ENCODE results near the gene UBXN11.

The UBXN11 gene

DNA sequence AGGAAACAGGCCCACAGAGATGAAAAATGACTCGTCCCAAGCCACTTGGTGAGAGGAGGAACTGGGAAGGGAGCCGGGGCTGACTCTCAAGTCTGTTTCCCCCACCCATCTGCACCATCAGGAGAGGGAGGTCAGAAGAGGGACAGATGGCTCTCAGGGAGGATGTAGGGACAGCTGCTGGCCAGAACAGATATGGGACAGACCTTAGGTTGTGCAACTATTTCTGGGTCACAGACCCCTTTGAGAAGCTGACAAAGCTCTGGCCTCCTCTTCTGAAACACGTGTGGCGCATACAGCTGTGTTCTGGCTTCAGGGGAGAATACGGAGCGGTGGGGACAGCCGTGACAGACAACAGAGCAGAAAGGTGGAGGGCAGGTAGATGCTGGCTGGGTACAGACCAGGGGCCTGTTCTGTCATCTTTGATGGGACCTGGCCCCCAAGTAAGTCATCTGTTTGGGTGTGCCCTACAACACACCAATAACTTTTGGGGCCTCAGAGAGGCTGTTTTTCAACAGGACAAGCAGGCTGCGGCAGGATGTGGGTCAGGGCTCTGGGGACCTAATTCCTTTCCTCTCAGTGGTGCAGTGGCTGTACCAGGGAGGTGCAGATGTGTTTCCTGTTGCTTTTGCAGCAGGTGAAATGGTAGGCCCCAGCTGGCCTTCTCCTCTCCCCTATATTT lies 19.3 kb downstream of the UBXN11 start:
- TF ChIP-seq TAF1 (IDR thresholded peaks at IDR 0.05; ENCODE audit: low read depth) (no peak), EGR1 (IDR thresholded peaks at IDR 0.05) (no peak), TEAD4 (IDR thresholded peaks at IDR 0.05) (no peak), RAD21 (IDR thresholded peaks at IDR 0.05; ENCODE audit: low read depth) (no peak), EP300 (IDR thresholded peaks at IDR 0.05; ENCODE audit: borderline replicate concordance) (no peak), ZBTB7A (IDR thresholded peaks at IDR 0.05; ENCODE audit: low read depth) (no peak), FOXM1 (IDR thresholded peaks at IDR 0.05; ENCODE audit: borderline replicate concordance, low read depth) (no peak)
- TF ChIP-seq, protein P1, sequence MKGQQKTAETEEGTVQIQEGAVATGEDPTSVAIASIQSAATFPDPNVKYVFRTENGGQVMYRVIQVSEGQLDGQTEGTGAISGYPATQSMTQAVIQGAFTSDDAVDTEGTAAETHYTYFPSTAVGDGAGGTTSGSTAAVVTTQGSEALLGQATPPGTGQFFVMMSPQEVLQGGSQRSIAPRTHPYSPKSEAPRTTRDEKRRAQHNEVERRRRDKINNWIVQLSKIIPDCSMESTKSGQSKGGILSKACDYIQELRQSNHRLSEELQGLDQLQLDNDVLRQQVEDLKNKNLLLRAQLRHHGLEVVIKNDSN (IDR thresholded peaks at IDR 0.05), result no peak

DNA sequence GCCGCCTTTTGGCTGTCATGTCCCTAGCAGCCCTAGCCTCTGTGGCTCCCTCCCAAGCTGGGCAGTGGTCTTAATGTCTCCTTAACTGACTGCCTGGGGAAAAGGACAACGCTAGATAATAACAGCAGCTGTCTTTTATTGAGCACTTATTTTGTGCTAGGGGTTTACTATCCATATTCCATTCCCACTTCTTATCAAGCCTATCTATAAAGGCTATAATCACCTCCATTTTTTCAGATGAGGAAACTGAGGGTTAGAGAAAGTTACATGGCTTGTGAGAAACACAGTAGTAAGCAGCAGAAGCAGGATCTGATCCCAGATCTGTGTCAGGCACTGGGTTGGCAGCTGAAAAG lies 20.4 kb downstream of the UBXN11 start:
- TF ChIP-seq TEAD4 (IDR thresholded peaks at IDR 0.05) (no peak), EP300 (IDR thresholded peaks at IDR 0.05; ENCODE audit: borderline replicate concordance) (no peak), NFIC (IDR thresholded peaks at IDR 0.05) (no peak)

DNA sequence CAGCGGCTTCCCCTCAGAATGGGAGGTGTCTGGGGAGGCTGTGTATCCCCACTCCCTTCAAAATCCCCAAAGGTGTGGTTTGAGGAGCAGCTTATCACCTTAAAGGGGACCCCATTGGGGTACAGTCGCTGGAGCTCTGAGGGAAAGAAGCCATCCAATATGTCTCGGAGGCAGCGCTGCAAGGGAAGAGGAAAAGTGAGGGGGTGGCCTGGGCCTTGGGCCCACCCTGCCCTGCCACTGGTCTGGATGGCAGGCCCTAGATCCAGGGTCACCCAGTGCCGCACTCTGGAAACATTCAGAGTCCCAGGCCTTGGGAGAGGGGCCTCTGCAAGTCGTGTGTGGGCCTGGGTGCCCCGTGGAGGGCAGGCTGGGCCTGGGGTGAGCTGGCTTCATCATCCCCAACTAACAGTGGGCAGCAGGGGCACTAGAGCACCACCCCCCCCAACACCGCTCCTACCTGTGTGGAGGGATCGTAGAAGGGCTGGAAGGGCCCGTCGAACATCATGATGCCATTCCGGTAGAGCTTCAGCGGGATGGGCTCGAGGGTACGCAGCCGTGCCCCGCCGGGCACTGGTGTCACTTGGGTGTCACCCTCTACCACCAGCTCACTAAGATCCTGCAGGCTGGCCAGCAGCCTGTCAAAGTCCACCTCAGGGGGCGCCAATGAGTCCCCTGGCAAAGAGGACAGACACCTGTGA lies 20.9 kb downstream of the UBXN11 start:
- TF ChIP-seq, protein P2, sequence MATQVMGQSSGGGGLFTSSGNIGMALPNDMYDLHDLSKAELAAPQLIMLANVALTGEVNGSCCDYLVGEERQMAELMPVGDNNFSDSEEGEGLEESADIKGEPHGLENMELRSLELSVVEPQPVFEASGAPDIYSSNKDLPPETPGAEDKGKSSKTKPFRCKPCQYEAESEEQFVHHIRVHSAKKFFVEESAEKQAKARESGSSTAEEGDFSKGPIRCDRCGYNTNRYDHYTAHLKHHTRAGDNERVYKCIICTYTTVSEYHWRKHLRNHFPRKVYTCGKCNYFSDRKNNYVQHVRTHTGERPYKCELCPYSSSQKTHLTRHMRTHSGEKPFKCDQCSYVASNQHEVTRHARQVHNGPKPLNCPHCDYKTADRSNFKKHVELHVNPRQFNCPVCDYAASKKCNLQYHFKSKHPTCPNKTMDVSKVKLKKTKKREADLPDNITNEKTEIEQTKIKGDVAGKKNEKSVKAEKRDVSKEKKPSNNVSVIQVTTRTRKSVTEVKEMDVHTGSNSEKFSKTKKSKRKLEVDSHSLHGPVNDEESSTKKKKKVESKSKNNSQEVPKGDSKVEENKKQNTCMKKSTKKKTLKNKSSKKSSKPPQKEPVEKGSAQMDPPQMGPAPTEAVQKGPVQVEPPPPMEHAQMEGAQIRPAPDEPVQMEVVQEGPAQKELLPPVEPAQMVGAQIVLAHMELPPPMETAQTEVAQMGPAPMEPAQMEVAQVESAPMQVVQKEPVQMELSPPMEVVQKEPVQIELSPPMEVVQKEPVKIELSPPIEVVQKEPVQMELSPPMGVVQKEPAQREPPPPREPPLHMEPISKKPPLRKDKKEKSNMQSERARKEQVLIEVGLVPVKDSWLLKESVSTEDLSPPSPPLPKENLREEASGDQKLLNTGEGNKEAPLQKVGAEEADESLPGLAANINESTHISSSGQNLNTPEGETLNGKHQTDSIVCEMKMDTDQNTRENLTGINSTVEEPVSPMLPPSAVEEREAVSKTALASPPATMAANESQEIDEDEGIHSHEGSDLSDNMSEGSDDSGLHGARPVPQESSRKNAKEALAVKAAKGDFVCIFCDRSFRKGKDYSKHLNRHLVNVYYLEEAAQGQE (IDR thresholded peaks at IDR 0.05; ENCODE audit: low read depth), result no peak
- TF ChIP-seq TCF12 (IDR thresholded peaks at IDR 0.05; ENCODE audit: low read depth), result no peak
- no peak for TF ChIP-seq EGR1 (IDR thresholded peaks at IDR 0.05)
- TF ChIP-seq RAD21 (IDR thresholded peaks at IDR 0.05; ENCODE audit: low read depth), result peak; percentile 46; the same call in 1 of the 2 replicates
- TF ChIP-seq ZBTB7A (IDR thresholded peaks at IDR 0.05; ENCODE audit: low read depth), result no peak
- no peak for TF ChIP-seq TAF1 (IDR thresholded peaks at IDR 0.05; ENCODE audit: low read depth)
- TF ChIP-seq NFIC (IDR thresholded peaks at IDR 0.05), result no peak
- TF ChIP-seq TEAD4 (IDR thresholded peaks at IDR 0.05), result no peak
- no peak for TF ChIP-seq EP300 (IDR thresholded peaks at IDR 0.05; ENCODE audit: borderline replicate concordance)

DNA sequence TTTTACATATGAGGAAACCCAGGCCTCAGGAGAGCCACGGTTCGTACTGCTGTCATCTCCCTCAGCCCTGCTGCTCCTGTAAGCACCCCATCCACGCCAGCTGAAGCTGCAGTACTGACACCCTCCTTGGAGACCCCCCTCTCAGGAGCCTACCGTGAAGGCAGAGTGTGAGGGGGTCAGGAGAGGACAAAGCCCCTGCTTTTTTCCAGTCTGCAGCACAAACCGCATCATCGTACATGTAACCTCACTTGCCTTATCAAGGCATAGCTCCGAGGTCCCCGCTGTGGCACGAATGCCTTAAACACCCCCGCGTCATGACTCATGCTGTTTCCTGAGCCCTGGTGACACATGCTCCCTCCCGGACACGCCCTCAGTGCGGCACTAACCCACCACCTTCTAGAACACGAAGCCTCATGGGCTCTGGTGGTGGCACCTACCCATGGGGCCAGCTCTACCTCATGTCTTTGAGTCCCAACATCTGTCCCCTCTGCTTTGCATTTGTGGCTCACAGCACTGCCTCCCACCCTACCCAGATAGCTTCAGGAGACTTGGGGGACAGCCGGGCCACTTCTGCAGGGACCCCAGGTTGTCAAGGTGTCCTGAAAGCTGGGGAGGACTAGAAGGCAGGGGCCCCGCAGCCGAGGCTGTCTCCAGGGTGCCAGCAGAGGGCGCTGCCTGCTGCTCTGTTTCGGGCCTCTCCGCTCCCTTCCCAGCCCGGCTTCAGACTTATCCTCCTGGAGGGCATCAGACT lies 21.7 kb downstream of the UBXN11 start:
- TF ChIP-seq EGR1 (IDR thresholded peaks at IDR 0.05), result peak; percentile 83
- TF ChIP-seq NFIC (IDR thresholded peaks at IDR 0.05), result no peak
- no peak for TF ChIP-seq TEAD4 (IDR thresholded peaks at IDR 0.05)
- TF ChIP-seq TAF1 (IDR thresholded peaks at IDR 0.05; ENCODE audit: low read depth), result no peak
- no peak for TF ChIP-seq CREB1 (IDR thresholded peaks at IDR 0.05; ENCODE audit: low read depth)
- no peak; the same call in 1 of the 2 replicates for TF ChIP-seq ZBTB7A (IDR thresholded peaks at IDR 0.05; ENCODE audit: low read depth)
- TF ChIP-seq, protein P3, sequence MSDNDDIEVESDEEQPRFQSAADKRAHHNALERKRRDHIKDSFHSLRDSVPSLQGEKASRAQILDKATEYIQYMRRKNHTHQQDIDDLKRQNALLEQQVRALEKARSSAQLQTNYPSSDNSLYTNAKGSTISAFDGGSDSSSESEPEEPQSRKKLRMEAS (IDR thresholded peaks at IDR 0.05), result peak; percentile 98
- TF ChIP-seq, protein P2 (IDR thresholded peaks at IDR 0.05; ENCODE audit: low read depth), result no peak
- TF ChIP-seq YY1 (IDR thresholded peaks at IDR 0.05; ENCODE audit: low read depth), result no peak
- TF ChIP-seq RAD21 (IDR thresholded peaks at IDR 0.05; ENCODE audit: low read depth), result peak; percentile 84
- TF ChIP-seq TCF12 (IDR thresholded peaks at IDR 0.05; ENCODE audit: low read depth), result no peak

DNA sequence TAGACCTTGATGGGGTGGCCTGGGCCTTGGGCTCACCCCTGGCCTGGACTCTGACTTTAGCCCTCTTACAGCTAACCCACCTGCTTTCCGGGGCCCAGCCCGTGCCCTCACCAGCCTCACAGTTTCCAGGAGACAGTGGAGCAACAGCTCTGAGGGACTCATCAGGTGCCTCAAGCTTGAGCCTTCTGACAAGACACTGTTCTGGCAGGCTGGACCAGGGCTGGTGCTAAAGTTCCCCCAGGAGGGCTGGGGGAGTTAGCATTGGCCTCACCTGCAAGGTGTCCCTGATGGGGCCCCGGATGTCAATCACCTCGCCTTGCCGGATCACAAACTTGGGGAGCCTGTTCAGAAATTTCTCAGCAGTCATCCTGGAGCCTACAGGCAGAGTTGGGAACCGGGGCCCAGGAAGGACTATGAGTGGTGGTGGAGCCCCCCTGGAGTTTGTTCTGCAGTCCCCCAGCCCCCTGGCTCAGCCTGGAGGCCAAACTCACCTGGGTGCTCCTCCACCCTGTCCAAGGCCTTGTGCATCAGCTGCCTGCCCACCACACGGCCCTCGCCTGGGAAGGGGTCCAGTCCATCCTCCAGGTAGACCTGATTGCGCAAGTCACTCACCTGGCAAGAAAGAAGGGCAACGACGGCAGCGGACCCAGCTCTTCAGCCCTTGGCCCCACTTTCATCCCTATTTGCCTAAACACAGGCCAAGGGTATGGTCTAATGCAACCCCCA lies 22.4 kb downstream of the UBXN11 start:
- 0 out of 2 replicates have a peak, but pooled peaks have one; percentile 5 for TF ChIP-seq ZBTB7A (IDR thresholded peaks at IDR 0.05; ENCODE audit: low read depth)
- TF ChIP-seq RAD21 (IDR thresholded peaks at IDR 0.05; ENCODE audit: low read depth), result no peak
- TF ChIP-seq CEBPB (IDR thresholded peaks at IDR 0.05), result peak; percentile 95

DNA sequence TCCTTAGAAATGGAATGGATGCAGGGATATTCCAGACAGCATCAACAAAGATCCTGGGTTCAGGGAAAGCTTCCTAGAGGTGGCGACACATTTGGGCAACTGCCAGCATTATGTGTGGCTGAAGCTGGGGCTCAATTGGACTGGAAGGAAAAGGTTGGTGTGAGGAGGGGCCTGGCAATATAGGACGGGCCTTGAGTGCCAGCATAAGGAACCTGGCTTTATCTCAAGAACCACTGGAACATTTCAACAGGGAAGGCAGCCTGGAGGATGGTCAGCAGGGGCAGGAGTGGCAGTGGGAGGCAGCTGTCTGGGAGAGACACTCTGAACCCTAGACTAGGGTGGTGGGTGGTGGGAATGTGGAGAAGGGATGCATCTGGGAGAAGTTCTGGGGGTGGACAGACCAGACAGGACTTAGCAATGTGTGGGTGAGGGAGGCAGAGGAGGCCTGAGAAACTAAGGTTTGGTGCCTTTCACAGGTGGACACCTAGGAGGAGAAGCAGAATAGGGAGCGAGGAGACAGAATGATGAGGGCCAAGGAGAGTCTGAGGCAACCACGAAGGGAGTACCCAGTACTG lies 23.1 kb downstream of the UBXN11 start:
- TF ChIP-seq, protein P1 (IDR thresholded peaks at IDR 0.05), result no peak
- TF ChIP-seq TAF1 (IDR thresholded peaks at IDR 0.05; ENCODE audit: low read depth) (no peak), NFIC (IDR thresholded peaks at IDR 0.05) (no peak), TCF12 (IDR thresholded peaks at IDR 0.05; ENCODE audit: low read depth) (no peak), EGR1 (IDR thresholded peaks at IDR 0.05) (no peak), FOXM1 (IDR thresholded peaks at IDR 0.05; ENCODE audit: borderline replicate concordance, low read depth) (no peak), CEBPB (IDR thresholded peaks at IDR 0.05) (no peak), EP300 (IDR thresholded peaks at IDR 0.05; ENCODE audit: borderline replicate concordance) (no peak), YY1 (IDR thresholded peaks at IDR 0.05; ENCODE audit: low read depth) (no peak)
- TF ChIP-seq, protein P2 (IDR thresholded peaks at IDR 0.05; ENCODE audit: low read depth), result no peak
- TF ChIP-seq, protein P3 (IDR thresholded peaks at IDR 0.05), result no peak

Measured in Ishikawa (cell line).